HG03060 (cell line): Measurements from ENCODE around the gene CPNE7.
"Not testable (repeated sequence)": the region's sequence is repeated elsewhere in the genome, so short reads cannot be mapped to it uniquely, and the experiment has no call there.

ENCODE experiments used
- ATAC-seq: cut with Tn5 transposase; IDR thresholded peaks from one replicate; pipeline ENCODE4 v1.9.1; 2021; ENCODE audit warnings: low read depth, moderate number of reproducible peaks; ENCODE audit not compliant: unreplicated experiment

CPNE7 gene

GRCh38 chr16:89564476-89565255 is 10.9 kb upstream of the CPNE7 start:
- ATAC-seq = no peak

GRCh38 chr16:89565256-89565505 is 10.4 kb upstream of the CPNE7 start:
- ATAC-seq = no peak

- no peak for ATAC-seq
Observed at GRCh38 chr16:89565506-89566372, 9.8 kb upstream of the CPNE7 start.

- ATAC-seq = no peak
Observed at GRCh38 chr16:89567656-89568594, 7.6 kb upstream of the CPNE7 start.

- no peak for ATAC-seq
Observed at GRCh38 chr16:89569506-89570341, 5.8 kb upstream of the CPNE7 start.

GRCh38 chr16:89570342-89570923 is 5.1 kb upstream of the CPNE7 start:
- ATAC-seq = no peak

GRCh38 chr16:89570983-89571598 is 4.5 kb upstream of the CPNE7 start:
- not testable (repeated sequence) for ATAC-seq

GRCh38 chr16:89571636-89572035 is 3.9 kb upstream of the CPNE7 start:
- ATAC-seq = no peak

GRCh38 chr16:89572073-89572484 is 3.5 kb upstream of the CPNE7 start:
- ATAC-seq = no peak

- ATAC-seq = no peak
Observed at GRCh38 chr16:89572485-89573205, 2.9 kb upstream of the CPNE7 start.

- no peak for ATAC-seq
Observed at GRCh38 chr16:89573826-89574680, 1.5 kb upstream of the CPNE7 start.

GRCh38 chr16:89574681-89575246 is 794 bp upstream of the CPNE7 start:
- no peak for ATAC-seq

GRCh38 chr16:89576153-89577054 is 846 bp downstream of the CPNE7 start:
- no peak for ATAC-seq

GRCh38 chr16:89577055-89577759 is 1.6 kb downstream of the CPNE7 start:
- ATAC-seq = no peak

GRCh38 chr16:89579351-89579750 is 3.8 kb downstream of the CPNE7 start:
- ATAC-seq = no peak
